Urinary bladder (tissue), 4 donors: Measurements from ENCODE around the gene ATP6V1B1. TPM values are rescaled to one million over a fixed set of nuclear protein-coding genes. Genes with fewer than 3 reads are reported as not detected.

Source experiments
- DNase-seq: peaks from one replicate; pipeline ENCODE4 v3.0.0-alpha.2; 2015; ENCODE audit errors: extremely low spot score
- H3K27ac ChIP-seq: one replicate; pipeline ENCODE4 v1.5.1; 2013; ENCODE audit warnings: low read depth, mild to moderate bottlenecking, moderate library complexity
- H3K36me3 ChIP-seq: one replicate; pipeline ENCODE4 v1.6.1; 2013; ENCODE audit warnings: mild to moderate bottlenecking, moderate library complexity; ENCODE audit not compliant: insufficient read depth
- H3K4me1 ChIP-seq: one replicate; pipeline ENCODE4 v1.6.1; 2013; ENCODE audit warnings: mild to moderate bottlenecking, moderate library complexity; ENCODE audit not compliant: insufficient read depth
- H3K4me3 ChIP-seq: one replicate; pipeline ENCODE4 v1.5.1; 2013; ENCODE audit warnings: low read depth, low read length
- WGBS: extraction: QIAGEN DNeasy Blood & Tissue Kit; methylation state at CpG from one replicate; pipeline ENCODE4 v1.1.7; 2013; 5-methylcytosine and 5-hydroxymethylcytosine counted together
- polyA plus RNA-seq: library from polyadenylated mRNA; stranded (reverse); fragments of 200-250 nt; gene quantifications from one replicate; pipeline ENCODE4 v1.2.3, GENCODE V29; 2013
- total RNA-seq: library from RNA; depleted of rRNA; stranded (reverse); fragments of >200 nt; gene quantifications from one replicate; pipeline ENCODE4 v1.2.3, GENCODE V29; 2014
- donor health status: healthy with polysubstance abuse.
- donor health status: healthy.

Gene ATP6V1B1
- total and polyA plus RNA-seq, 2 donors: 0.27 to 0.63 TPM

DNA sequence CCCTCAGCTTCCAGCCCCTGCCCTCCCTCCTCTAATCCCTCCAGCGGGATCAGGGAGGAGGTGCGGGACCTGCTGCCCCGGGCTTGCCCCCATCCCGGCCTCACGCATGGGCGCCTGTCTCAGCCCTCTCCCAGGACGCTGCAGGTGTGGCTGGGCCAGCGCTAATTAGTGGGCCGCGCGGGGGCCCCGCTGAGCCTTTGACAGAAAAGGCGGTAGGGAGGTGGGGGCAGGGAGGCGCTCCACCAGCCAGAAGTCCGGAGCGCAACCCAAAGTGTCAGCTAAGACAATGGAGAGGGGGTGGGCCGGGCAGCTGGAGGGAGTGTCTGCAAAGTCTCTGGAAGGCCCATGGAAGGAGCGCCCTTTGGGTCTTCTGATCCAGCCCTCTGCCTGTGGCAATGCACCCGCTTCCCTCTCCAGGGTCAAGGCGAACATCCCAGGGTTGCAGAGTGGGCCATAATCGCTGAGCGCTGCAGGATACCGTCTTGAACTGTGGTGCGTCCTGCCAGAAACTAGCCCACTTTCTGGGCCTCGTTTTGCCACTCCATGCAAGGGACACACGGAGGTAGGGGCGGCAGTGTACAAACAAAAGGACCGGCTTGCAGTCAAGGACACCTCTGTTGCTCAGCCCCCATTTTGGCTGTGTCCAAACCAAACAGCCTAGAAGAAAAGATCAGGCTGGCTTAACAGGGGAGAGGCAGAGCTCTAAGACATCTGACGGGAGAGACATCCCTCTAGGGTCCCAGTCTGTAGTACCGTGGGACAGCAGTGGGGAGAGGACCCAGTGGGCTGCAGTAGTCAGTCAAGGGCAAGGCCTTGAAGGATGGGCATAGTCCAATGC lies 3.5 kb downstream of the ATP6V1B1 start:
- H3K27ac ChIP-seq: no peak overlapping the region
- no peaks in the 10 kb centered on the region for H3K4me1 ChIP-seq
- H3K4me3 ChIP-seq: no peak overlapping the region
- 25% methylated on average over 30 of the region's 30 CpGs for WGBS
- no peaks in the 10 kb centered on the region for H3K36me3 ChIP-seq
- no peak for DNase-seq

DNA sequence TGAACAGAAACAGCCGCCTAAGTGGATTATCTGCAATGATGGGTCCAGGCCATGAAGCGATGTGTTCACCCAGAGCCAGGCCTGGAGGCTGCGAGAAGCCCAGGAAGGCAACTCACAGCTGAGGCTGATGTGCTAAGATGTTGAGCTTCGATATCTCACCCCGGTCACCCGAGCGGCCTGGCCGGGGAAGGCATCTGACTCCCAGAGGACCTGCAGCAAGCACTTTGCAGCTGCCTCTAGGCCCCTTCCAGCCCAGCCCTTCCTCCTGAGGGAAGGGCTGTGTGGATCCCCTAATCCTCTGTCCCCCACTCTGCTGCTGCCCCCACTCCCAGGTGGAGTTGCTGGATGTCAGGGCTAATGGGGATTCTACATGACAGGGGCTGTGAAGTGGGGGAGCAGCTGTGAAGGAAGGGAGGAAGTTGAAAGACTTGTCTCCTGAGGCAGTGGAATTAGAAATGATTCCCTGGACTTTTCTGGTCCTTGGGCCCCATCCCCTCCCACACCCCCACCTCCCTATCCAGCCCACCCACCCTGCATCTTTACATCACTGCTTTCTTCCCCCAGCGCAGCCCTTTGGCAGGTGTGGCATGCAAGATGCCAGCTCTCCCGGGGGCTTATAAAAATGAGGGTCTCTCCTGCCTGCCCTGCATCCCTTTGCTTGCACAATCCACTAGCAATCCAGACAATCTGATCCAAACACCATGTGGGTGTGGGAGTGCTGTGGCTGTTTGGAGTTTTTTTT lies 4.3 kb downstream of the ATP6V1B1 start:
- Histone ChIP-seq H3K4me1 (no peaks in the 10 kb centered on the region), H3K27ac (no peak overlapping the region), H3K4me3 (no peak overlapping the region), H3K36me3 (no peaks in the 10 kb centered on the region)
- WGBS: 58% methylated on average over 10 of the region's 10 CpGs
- no peak for DNase-seq

DNA sequence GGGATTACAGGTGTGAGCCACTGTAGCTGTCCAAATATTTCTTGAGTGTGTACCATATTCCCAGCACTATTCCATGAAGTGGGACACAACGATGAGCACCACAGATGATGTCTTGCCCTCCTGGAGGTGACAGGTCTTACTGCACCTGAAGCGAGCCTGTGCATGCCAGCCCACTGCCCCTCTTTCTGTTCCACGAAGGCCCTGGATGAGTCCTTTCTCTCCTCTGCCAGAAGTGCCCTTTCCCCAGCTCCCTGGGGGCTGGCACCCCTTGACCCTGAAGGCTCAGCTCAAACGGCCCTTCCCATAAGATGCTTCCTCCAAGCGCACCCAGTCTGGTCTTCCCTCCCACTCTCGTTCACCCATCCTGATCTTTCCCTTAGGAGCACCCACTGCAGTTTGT lies 5.5 kb downstream of the ATP6V1B1 start:
- DNase-seq: no peak
- H3K4me1 ChIP-seq: no peaks in the 10 kb centered on the region
- WGBS: 74% methylated on average over 6 of the region's 6 CpGs
- no peak overlapping the region for H3K4me3 ChIP-seq
- no peak overlapping the region for H3K27ac ChIP-seq
- H3K36me3 ChIP-seq: no peaks in the 10 kb centered on the region

DNA sequence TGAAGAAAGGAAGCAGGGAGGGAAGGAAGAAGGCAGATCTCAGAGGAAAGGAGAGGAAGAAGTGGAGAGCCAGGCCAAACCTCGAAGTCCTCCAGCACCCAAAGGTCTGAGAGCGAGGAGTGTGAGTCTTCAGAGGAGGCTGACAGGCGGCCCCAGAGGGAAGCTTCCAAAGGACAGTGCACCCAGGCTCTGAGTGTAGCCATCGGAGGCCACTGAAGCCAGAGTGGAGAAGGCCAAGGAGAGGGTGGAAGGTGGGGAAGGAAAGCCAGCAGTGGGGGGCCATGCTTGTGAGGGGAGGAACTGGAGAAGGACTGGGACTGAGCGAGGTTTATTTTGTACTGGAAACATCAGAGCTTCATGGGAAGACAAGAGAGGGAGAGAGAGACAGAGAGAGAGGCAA lies 6.0 kb downstream of the ATP6V1B1 start:
- 76% methylated on average over 5 of the region's 5 CpGs for WGBS
- no peaks in the 10 kb centered on the region for H3K36me3 ChIP-seq
- DNase-seq: no peak
- H3K4me3 ChIP-seq: no peak overlapping the region
- H3K4me1 ChIP-seq: no peaks in the 10 kb centered on the region
- no peak overlapping the region for H3K27ac ChIP-seq

DNA sequence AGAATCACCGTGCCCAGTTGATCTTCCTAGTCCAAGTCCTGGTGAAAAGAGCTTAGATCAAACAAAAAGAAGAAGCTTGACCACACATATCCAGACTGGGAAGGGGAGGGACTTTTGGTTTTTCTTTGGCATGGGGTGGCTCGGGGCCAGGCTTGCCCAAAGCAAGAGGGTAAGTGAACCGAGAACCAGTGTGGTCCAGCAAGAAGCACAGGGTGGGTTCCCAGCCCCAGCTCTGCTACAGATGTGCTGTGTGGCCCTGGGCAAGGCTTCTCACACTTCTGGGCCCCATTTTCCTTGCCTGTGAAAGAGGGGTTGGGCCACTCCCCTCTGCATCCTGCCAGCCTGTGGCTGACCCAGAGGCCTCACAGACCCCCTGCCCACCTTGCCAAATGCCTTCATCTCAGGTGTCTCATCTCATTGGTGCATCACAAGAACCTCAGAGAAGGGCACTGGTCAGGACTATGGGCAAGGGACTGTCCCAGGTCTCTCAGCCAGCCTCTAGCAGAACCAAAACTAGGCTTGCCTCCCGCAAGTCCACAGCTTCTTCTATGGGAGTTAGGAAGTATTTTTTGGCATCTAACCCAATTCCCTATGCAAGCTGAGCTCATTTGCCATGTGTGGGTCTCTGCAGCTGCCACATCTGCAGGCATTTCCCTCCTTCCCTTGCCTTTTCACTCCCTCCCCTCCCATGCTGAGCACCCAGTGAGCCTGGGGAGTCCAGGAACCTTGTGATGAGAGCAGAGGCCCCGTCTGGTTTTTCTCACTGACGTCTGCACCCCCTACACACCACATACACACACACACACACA lies 6.9 kb downstream of the ATP6V1B1 start:
- H3K36me3 ChIP-seq: no peaks in the 10 kb centered on the region
- DNase-seq: no peak
- H3K4me1 ChIP-seq: no peaks in the 10 kb centered on the region
- no peak overlapping the region for H3K27ac ChIP-seq
- H3K4me3 ChIP-seq: no peak overlapping the region
- WGBS: 53% methylated on average over 6 of the region's 6 CpGs

DNA sequence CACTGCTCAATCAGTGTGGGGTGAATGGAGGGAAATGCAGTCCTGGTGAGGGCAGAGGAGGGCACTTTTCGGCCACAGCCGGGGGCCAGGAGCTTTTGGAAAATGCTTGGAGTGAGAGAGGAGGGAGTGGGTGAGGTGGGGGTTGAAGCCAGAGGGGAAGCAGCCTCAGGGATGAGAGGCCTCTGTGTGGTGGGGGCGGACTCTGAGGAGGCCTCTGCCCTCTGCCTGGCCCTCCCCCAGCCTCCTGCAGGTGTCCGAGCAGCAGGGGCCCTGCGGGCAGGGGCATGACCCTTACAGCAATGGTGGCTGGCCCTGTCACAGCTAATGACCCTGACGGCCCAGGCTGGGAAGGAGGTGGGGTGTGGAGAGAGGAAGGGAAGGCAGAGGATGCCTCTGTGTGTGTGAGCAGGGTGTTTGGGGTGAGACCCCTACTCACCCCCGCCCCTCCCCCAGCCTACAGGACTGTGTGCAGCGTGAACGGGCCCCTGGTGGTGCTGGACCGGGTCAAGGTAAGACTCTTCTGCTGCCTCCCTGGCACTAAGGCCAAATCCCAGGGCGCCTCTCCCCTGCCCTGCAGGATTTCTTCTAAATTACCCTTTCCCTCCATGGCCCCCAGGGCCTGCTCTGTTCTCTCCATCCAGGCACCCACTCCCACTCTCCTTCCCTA lies 7.6 kb downstream of the ATP6V1B1 start:
- H3K4me3 ChIP-seq: no peak overlapping the region
- H3K36me3 ChIP-seq: no peaks in the 10 kb centered on the region
- no peak for DNase-seq
- no peaks in the 10 kb centered on the region for H3K4me1 ChIP-seq
- WGBS: 65% methylated on average over 11 of the region's 11 CpGs
- no peak overlapping the region for H3K27ac ChIP-seq

DNA sequence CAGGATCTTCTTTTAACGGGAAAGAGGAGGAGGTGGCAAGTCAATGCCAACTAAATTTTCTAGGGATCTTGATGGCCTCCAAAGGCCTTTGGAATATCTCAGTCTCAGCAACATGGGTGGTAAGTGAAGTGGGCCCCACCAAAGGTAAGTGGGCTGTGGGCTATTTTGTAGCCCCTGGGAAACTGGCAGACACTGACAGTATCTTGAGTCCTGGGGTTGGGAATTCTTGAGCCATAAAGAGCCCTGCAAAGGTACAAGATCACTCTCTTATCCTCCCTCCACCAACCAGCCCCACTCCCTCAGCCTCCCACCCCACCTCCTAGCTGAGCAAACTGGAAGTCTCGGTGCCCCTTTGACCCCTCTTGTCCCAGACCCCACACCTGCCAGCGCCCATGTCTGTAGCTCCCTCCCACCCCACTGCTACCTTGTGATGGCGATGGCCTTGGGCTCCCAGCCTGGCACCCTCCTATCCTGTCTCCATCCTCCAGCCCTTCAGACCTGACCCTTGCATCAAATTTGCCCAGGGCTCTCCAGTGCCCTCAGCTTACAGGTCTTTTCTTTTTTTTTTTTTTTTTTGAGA lies 8.5 kb downstream of the ATP6V1B1 start:
- Histone ChIP-seq H3K36me3 (no peaks in the 10 kb centered on the region), H3K4me1 (no peaks in the 10 kb centered on the region), H3K27ac (no peak overlapping the region), H3K4me3 (no peak overlapping the region)
- DNase-seq: no peak
- WGBS: 73% methylated on average over 4 of the region's 4 CpGs

DNA sequence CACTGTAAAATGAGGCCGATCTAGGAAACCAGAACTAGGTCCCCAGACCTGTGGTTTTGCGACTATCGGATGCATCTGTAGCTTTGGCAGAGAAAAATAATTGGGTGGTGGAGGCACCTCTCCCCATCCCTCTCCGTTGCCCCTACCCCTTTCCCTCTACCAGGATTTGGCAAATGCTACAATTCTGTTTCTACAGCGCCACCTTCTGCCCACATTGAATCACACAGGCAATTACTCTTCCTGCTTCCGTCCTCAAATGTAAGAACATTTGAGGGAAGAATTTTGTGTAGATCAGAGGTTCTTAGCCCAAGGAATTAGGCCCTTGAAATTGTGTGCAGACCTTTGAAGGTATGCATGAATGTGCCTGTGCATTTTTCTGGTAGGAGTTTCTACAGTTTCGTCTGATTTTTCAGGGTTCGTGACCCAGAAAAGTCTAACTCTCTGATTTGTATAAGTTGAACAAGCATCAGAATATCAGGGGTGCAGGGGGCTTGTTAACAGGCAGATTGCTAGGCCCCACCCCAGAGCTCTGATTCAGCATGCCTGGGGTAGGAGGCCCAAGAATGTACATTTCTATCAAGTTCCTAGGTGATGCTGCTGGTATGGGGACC lies 11.2 kb downstream of the ATP6V1B1 start:
- Histone ChIP-seq H3K27ac (no peak overlapping the region), H3K4me1 (no peaks in the 10 kb centered on the region), H3K4me3 (no peak overlapping the region), H3K36me3 (no peaks in the 10 kb centered on the region)
- no peak for DNase-seq
- WGBS: 19% methylated on average over 8 of the region's 8 CpGs

DNA sequence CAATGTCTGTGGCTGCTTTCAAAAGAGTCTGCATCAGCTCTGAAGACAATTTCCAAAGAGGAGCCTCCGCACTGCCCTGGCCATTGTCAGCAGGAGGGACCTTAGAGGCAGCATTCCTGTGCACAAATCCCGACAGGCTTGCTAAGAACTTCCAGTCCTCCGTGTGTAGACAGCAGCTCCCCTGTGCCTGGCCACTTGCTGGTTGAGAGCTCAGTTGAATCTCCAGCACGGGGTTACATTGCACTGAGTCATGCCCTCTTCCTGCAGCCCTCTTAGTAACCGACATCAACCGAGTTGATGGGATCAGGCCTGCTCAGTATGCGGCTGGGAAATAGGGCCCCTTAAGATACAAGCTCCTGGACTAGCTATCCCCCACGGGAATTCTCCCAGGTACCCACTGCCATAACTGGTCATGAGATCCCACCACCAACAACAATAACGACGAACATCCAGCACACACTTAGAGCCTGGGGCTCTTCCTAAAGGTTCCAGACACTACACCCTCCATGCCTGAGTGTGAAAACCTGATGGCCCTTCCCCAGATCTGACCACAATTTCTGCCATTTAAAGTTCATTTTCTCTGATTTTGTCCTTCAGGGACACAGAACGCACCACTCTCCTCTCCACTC lies 12.0 kb downstream of the ATP6V1B1 start:
- H3K4me3 ChIP-seq: no peak overlapping the region
- no peak for DNase-seq
- no peak overlapping the region for H3K27ac ChIP-seq
- WGBS: 49% methylated on average over 11 of the region's 11 CpGs
- H3K4me1 ChIP-seq: no peaks in the 10 kb centered on the region
- H3K36me3 ChIP-seq: no peaks in the 10 kb centered on the region

DNA sequence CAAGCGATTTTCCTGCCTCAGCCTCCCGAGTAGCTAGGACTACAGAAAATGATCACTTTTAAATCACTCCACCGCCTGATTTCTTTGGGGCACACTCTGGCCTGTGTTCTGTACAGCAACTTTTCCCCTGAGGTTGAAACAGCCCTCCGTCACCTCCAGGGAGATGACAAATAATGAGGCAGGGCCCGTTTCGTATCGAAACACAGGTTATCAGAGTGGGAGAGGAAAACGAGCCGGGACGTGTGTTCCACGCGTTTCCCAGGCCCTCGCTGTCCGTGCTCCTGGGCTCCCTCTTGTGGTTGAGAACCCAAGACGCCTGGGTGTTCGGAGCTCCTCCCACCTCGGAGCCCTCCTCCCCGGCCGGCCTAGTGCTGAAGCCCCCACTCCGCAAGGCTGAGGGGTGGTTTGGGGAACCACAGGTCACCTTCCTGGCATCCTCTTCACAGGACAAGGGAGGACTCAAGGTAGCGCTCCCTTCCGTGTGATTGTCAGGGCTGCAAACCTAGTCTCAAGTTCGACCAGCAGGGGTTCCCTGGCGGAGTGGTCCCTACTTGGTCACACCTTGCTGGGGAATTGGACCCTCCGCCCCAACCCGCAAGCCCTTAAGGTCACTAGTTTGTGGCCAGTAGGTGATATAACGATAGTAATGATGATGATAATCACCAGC lies 12.8 kb downstream of the ATP6V1B1 start:
- no peak overlapping the region for H3K27ac ChIP-seq
- H3K4me1 ChIP-seq: no peaks in the 10 kb centered on the region
- peak overlapping the region; percentile 17 for H3K4me3 ChIP-seq
- DNase-seq: peak; percentile 21
- no peaks in the 10 kb centered on the region for H3K36me3 ChIP-seq
- WGBS: 9% methylated on average over 27 of the region's 27 CpGs

DNA sequence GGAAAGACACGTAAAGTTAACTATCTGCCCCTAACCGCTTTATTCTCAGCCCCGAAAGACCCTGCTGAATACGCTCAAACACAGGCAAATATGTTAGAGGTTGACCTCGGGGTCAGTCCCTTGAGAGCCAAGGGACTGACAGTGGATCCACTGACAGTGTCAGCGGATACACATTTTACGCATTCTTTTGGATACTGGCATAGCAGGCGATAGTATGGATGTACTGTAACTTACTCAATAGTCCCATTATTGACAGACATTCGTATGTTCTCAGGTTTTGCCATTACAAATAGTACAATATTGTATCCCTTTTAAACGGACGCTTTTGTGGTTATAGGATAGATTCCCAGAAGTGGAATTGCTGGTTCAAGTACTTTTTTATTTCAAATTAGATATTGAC lies 13.4 kb downstream of the ATP6V1B1 start:
- no peak for DNase-seq
- H3K4me3 ChIP-seq: no peak overlapping the region
- 70% methylated on average over 11 of the region's 11 CpGs for WGBS
- no peaks in the 10 kb centered on the region for H3K4me1 ChIP-seq
- H3K36me3 ChIP-seq: no peaks in the 10 kb centered on the region
- no peak overlapping the region for H3K27ac ChIP-seq

DNA sequence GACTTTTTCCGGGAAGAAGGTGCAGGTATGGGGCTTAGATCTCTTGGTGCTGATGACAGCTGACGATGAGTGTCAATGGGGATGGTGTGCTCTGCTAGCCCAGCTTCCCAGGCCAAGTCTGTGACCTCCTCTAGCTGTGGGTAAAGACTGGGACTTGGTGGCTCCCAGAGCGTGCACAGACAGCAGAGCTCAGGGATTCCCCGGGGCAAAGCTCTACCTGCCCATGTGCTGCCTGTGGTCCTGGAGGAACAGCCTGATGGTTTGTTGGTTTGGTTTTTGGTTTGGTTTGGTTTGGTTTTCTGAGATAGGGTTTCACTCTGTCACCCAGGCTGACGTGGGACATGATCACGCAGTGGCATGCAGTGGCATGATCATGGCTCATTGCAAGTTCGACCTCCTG lies 19.2 kb downstream of the ATP6V1B1 start:
- H3K27ac ChIP-seq: no peak overlapping the region
- no peaks in the 10 kb centered on the region for H3K4me1 ChIP-seq
- no peak overlapping the region for H3K4me3 ChIP-seq
- H3K36me3 ChIP-seq: no peaks in the 10 kb centered on the region
- DNase-seq: no peak
- whole genome bisulfite sequencing: 81% methylated on average over 7 of the region's 7 CpGs
